Tongue (tissue), 2 donors: ENCODE results near the gene CYFIP2. TPM values are rescaled to one million over a fixed set of nuclear protein-coding genes. Genes with fewer than 3 reads are reported as not detected.

Source experiments
- DNase-seq: peaks from one replicate; pipeline ENCODE4 v3.0.0-alpha.2; 2015
- total RNA-seq: library from RNA; depleted of rRNA; stranded (reverse); fragments of >200 nt; gene quantifications from one replicate; pipeline ENCODE4 v1.2.3, GENCODE V29; 2014

The CYFIP2 gene
- total RNA-seq, 1 donor from 2014 or later, result 5.4 TPM

GRCh38 chr5:157324237-157324636, 58.3 kb downstream of the CYFIP2 start:
- DNase-seq, result no peak

- DNase-seq, result no peak
Observed at GRCh38 chr5:157326440-157327005, 60.6 kb downstream of the CYFIP2 start.

GRCh38 chr5:157327771-157328170, 61.8 kb downstream of the CYFIP2 start:
- DNase-seq, result no peak

GRCh38 chr5:157328277-157328912, 62.5 kb downstream of the CYFIP2 start:
- DNase-seq, result peak; percentile 91

GRCh38 chr5:157331807-157332206, 65.9 kb downstream of the CYFIP2 start:
- no peak for DNase-seq

DNA sequence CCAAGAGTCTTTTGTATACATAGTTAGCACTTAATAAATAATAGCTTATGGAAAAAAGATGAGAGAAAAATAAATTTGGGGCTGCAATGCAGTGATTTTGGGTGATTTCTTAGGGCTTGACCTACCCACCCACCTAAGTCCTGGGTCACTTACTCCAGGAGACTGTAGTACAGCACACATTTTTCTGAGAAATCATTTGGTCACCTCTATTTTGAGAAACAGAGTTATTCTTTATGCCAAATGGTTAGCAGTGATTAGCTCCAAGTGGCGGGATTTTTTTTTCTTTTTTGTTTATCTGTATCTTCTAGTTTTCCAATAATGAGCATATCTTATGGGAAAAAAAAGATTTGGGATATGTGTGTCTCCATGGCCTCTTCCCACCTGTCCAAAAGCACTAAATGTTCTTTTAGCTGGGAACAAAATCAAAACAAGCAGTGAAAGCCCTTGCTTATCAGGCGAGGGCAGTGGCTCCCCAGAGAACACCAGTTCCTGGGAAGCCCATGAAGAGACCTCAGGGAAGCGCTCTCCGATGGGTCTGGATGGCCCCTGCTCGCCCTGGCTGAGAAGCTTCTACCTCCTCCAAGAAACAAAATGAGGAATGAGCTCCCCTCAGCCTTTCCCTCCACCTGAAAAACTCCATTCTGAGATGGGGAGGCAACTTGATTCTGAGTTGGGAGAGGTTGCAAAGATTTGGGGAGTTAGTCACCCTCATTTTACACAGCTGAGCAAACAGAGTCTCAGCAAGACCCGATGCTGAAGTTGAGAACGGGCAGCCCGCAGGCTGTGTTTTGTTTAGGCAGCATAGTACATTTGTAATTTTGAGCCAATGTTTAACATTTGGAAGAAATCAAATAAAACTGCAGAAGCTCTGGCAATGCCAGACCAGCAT, 69.9 kb downstream of the CYFIP2 start:
- DNase-seq, result peak; percentile 27

- no peak for DNase-seq
Observed at GRCh38 chr5:157336423-157336744, 70.5 kb downstream of the CYFIP2 start.

GRCh38 chr5:157339409-157339808, 73.5 kb downstream of the CYFIP2 start:
- no peak for DNase-seq

DNA sequence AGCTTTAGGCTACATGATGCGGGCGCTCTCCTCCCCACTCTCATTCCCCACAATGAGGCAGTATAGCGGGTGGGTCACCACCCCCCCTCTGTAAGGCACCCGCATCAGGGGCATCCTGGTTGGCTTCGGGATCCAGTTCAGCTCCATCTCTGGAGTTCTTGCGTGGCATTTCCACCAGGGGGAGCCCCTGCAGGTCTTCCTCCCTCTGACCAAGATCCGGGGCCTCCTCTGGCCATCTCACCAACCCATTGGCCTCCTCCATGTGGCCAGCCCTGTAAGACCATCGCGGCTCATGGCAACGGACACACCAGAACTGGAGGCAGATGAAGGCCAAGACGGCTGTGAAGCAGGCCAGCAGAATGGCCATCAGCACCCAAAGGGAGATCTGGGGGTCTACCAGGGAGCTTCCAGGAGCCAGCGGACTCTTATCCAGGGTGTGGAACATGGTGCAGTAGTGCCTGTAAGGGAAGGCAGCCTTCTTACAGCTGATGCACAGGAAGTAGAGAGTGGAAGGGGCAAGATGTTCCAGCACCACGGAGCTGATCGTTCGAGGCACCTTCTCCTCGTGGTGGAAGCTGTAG, 77.0 kb downstream of the CYFIP2 start:
- no peak for DNase-seq

GRCh38 chr5:157343842-157344790, 78.2 kb downstream of the CYFIP2 start:
- DNase-seq, result no peak

GRCh38 chr5:157345067-157345466, 79.1 kb downstream of the CYFIP2 start:
- DNase-seq, result no peak

DNA sequence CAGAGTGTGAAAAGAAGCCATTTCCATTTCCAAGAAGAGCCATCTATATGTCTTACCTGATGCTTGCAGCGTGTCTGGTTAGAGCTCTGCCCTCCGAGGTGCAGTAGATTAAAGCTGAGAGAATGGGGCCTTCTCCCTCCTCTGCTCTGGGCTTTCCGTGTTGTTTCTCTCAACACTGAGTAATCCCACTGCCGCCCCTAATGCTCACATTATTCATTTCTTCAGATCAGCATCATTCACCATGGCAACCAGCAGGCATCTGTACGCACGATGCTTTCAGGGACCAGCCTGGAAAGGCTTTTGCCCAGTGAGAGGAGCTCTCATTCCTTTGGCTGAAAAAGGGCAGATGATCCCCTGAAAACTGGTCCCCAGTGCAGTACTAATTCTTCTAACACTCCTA, 79.6 kb downstream of the CYFIP2 start:
- DNase-seq, result no peak

DNA sequence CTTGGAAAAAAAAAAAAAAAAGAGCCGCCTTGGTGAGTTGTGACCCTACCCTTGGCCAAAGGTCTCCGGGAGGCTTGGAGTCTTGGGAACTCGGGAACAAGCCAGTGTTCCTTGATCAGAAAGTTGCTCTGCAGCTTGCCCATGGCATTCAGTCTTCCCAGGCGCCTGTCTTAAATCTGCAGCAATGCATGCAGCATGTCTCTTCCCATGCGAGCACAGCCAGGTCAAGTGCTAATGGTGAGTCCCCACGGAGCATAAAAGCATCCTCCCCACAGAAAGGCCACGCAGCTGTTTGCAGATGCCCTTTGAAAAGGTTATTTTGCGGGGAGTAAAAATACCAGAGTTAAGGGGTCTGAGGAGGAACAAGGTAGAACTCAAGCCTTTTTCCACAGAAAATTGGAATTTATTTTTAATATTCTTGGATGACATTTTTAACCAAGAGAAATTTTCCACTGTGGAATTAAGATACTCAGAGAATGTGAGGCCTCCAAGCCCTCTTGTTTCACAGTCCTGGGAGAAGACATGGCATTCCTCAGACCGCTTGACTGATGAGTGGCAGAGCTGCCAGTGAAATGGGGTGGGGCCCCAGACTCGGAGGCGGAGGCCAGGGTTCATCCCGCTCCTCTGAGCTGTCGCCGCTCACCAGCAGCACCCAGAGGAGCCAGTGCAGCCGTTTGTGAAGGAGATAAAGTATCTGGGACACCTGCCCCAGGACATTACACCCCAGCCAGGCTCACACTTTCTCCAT, 81.6 kb downstream of the CYFIP2 start:
- DNase-seq, result no peak

- no peak for DNase-seq
Observed at GRCh38 chr5:157348049-157348400, 82.1 kb downstream of the CYFIP2 start.

- DNase-seq, result no peak
Observed at GRCh38 chr5:157350939-157351801, 85.2 kb downstream of the CYFIP2 start.

- no peak for DNase-seq
Observed at GRCh38 chr5:157351802-157352092, 85.8 kb downstream of the CYFIP2 start.

- no peak for DNase-seq
Observed at GRCh38 chr5:157352756-157353340, 86.9 kb downstream of the CYFIP2 start.

- DNase-seq, result no peak
Observed at GRCh38 chr5:157354800-157355199, 88.9 kb downstream of the CYFIP2 start.

DNA sequence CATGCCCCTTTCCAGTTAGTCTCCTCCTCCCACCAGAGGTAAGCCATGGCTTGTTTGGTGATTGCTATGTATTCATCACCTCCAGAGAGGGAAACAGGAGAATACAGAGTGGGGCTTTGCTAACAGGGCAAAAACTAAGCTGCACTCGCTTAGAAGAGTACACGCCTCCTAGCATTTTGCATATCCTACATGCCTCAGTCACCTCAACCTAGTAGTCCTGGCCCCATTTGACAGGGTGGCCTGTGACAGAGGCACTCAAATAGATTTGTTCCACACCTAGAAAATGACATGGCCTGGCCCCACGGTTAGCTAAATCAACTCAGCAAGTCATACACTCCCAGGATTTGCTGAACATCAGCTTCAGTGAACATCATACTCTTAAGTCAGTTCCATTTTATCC, 90.7 kb downstream of the CYFIP2 start:
- DNase-seq, result no peak

GRCh38 chr5:157357823-157358222, 91.9 kb downstream of the CYFIP2 start:
- no peak for DNase-seq
